GM19351 (cell line): Measurements from ENCODE around the gene ZRANB2.

ENCODE experiments used
- ATAC-seq: cut with Tn5 transposase; IDR thresholded peaks from one replicate; pipeline ENCODE4 v1.9.1; 2021; ENCODE audit warnings: mild to moderate bottlenecking, moderate library complexity; ENCODE audit not compliant: unreplicated experiment

The ZRANB2 gene

DNA sequence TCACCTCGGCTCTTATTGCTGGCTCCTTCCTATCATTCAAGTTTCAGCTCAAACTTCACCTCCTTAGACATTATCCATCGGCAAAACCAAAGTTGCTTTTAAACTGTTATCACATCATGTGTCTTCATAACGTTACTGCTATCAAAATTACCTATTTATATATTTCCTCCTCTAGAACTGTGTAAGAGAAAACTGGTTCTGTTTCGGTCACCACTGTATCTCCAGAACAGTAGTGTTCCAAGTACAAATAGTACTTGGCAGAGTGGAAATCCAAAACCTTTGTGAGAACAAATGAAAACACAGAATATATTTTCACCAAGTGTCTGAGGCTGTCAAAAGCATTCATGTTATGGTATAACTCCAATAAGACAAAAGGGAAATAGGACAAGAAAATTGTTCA is 9.1 kb downstream of the ZRANB2 start:
- ATAC-seq, result no peak

DNA sequence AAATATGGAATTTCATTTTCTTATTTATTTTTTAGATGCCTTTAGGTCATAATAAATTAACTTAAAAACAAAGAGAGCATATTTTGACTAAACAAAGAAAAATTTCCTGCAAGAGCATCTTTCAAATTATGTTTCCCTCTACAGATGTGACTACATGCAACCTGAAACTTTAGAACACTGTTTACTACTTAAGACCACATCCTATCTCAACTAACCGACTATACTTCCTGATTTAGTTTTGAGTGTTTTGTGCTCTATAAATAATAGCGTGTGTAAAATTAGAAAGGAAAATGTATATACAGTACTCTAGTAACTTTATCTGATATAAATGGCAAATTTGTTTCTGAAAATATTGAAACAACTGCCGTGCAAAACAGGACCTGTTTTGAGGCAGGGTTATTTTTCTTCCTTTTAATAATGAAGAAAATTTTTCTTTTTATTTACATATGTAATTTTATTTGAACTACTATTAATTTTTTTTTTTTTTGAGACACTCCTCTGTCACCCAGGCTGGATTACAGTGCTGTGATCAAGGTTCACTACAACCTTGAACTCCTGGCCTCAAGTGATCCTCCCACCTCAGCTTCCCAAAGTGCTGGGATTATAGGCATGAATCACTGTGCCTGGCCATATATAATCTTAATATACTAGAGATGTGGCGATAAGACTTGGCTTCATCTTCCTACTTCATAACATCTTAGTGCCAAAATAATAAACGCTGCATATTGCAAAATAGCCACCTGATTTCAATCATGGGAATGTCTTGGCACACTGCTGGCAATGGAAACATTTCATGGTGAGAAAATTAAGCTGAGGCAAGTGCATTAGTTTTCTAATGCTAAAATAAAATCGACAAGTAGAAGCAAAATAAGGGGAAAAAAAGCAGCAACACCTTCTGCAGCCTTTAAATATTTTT is 12.3 kb downstream of the ZRANB2 start:
- ATAC-seq, result peak; percentile 96

DNA sequence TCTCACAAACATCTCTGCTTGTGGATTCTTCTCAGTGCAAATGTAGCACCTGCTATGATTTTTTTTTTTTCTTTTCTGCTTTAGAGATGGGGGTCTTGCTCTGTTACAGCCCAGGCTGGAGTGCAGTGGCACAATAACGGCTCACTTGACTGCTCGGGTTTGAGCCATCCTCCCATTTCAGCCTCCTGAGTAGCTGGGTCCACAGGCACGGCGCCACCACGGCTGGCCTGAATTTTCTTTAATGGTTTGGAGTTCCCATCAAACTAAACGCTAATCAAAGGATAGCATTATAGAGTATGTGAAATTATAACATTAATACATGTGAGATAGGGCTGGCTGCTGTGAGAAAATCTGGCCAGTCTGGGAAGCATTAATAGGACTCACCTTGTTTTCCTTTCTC is 26.0 kb downstream of the ZRANB2 start:
- ATAC-seq, result no peak

GRCh38 chr1:71054281-71054731 is 26.5 kb downstream of the ZRANB2 start:
- no peak for ATAC-seq

DNA sequence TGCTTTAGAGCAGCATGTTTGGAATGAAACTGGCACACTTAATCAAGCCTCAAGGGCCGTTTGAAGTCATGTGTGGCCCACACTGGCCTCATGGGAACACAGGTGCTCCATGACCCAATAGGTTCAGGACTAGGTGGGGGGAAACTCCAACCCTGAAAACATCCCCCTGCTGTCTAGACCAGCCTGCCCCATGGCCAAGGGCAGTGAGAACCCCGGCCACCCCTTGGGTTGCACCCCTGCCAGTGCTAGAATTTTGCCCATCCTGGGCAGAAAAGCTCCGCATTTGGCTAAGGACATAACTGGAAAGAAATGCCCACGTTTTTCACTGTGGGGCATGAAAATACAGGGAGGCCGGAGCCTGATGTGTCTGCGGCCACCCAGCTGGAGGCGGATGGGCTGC is 27.1 kb downstream of the ZRANB2 start:
- no peak for ATAC-seq

DNA sequence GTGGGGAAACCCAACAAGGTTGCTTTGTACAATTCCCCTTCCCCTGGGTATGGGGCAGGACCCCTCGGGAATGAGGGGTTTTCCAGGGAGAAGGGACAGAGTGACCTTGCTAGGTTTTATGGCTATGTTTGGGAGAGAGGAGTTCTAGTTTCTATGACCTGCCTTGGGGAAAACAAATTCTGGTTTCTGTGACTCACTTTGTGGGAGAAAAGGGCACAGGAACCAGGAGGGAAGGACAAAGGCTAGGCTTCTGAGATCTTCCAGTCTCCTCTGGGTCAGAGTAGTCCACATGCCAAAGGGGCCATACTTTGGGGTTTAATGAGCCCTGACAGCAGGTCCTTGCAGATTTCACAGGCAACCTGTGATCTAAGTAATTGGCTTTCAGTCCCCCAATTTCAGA is 27.7 kb downstream of the ZRANB2 start:
- no peak for ATAC-seq

DNA sequence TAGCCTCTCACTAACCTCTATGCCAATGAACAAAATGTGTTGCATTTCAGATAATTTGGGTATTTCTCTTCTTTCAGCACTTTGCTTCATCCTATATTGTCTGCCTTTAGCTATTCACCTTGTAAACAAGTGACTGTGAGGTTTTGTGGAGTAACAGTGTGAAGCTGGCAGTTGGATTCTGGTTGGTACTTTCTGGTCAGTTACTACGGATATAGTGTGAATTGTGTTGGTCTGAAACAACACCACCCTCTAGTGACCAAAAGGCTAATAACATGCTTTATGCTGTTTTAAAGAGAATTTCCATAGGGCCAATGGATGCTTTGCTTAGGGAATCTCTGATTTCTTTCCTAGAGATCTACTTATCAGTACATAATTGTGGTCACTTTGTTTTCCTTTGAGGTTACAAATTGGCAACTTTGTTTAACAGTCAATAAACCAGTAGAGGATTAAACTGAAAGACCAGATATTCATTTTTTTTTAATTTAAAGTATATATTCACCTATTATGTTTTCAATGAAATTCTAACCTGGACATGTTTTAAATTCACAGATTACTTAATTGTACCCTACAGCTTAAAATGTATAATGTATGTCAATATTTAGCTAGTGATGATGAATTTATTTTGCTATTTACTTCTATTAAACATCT is 30.8 kb downstream of the ZRANB2 start:
- peak; percentile 62 for ATAC-seq

GRCh38 chr1:71047635-71048607 is 32.9 kb downstream of the ZRANB2 start, which contains the start of gene PTGER3:
PTGER3 (minus strand) TSS chr1:71047816; CDS start chr1:71047577, 239 bp downstream.
- ATAC-seq, result peak; percentile 31

DNA sequence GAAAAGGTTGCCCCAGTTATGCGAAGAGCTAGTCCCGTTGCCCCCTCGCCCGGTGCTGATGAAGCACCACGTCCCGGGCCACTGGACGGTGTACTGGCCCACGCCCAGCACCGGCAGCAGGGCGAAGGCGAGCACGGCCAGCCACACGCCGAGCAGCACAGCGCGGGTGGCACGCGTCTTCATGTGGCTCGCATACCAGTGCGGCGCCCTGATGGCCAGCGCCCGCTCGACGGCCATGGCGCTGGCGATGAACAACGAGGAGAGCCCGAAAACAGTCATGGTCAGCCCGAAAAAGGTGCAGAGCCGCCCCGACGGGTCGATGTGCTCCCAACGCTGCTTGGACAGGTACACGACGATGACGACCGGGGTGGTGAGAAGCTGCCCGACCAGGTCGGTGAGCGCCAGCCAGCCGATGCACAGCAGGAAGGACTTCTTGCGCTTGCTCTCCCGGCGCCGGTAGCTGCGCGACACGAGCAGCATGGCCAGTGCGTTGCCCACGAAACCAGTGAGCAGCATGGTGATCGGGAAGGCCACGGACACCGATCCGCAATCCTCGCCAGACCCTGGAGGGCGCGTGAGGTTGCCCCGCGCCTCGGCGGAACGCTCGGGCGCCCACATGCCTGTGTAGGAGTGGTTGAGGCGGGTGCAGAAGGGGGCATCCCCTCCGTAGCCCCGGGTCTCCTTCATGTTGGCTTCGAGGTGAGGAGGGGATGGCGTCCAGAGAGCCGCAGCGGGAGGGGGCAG is 33.8 kb downstream of the ZRANB2 start:
- ATAC-seq, result peak; percentile 18

DNA sequence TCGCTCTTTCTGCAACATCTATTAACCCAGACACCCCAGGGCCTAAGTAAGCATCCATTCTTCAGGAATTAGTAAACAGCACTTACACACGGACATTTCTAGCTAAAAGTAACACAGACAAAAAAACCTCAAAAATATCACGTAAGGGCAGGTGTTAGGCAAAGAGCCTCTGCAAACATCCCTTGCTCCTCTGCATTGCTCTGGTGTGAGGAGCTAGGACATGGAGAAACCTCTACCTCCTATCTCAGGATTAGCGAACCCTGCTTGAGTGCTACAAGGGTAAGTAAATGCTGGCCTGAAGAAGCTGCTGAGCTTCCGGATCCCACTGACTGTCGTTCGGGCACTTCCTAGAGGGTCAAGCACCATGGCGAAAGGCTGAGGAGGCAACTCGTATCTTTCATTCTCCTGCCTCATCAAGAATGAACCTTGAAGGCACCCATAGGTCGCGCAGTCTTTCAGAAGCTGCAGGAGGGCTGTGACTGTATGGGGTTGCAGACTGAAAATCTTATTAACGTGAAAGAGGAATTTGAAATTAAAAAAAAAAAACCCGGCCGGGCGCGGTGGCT is 35.3 kb downstream of the ZRANB2 start:
- no peak for ATAC-seq

- no peak for ATAC-seq
Measured at GRCh38 chr1:71044833-71045232, 36.0 kb downstream of the ZRANB2 start.

GRCh38 chr1:71043065-71043464 is 37.8 kb downstream of the ZRANB2 start:
- ATAC-seq, result no peak

DNA sequence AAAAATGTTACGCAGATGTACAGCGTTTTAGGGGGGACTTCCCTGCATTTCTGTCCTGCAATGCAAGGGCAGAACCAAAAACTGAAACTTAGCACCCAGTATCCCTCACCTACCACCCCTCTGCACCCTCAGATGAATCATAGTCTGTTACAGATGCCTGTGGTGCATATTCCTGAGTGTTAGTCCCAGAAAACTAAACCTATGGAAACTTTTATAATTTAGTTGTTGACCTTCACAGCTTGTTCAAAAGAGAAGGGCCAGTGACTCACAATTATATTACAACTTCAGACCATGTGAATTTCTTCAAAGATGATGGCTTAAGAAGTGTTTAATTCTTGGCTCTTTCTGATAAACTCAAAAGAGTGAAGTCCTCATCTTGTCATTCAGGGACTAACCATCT is 39.0 kb downstream of the ZRANB2 start:
- no peak for ATAC-seq

GRCh38 chr1:71039661-71040262 is 41.1 kb downstream of the ZRANB2 start:
- ATAC-seq, result no peak

DNA sequence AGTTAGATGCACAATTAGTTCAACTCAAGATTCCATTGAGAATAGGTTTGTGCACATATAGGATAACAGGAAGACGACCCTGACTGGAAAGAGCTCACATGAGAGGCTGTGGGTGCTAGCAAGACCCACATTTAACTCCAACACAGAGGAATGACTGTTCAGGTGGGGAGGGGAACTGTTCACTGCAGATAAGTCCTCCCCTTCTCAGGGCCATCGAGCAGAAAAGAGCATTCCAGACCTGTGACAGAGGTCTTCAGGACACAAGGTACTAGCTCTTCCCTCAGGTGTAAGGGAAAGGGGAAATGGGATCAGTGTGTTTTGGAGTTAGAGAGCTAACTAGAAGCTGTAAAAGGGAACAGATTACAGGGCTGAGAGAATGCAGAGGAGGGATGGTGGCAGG is 41.9 kb downstream of the ZRANB2 start:
- ATAC-seq, result no peak

GRCh38 chr1:71037829-71038620 is 42.8 kb downstream of the ZRANB2 start:
- ATAC-seq, result no peak

- ATAC-seq, result no peak
Measured at GRCh38 chr1:71037066-71037465, 43.8 kb downstream of the ZRANB2 start.

DNA sequence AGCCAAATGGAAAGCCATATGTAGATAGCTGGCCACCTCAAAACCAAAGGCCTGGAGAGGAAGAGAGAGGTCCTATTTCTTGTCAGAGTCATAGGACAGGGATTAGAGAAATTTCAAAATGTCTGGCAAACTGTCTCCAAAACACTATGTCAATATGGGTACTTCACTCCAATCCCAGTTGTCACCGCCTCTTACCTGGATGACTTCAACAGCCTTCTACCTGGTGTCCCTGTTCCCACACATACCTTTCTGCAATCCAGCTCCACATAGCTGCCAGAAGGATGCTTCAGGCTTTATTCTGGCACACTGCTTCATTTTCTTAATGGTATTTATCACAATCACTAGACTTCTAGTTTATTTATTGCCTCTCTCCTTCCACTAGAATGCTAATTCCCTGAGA is 47.7 kb downstream of the ZRANB2 start:
- no peak for ATAC-seq

DNA sequence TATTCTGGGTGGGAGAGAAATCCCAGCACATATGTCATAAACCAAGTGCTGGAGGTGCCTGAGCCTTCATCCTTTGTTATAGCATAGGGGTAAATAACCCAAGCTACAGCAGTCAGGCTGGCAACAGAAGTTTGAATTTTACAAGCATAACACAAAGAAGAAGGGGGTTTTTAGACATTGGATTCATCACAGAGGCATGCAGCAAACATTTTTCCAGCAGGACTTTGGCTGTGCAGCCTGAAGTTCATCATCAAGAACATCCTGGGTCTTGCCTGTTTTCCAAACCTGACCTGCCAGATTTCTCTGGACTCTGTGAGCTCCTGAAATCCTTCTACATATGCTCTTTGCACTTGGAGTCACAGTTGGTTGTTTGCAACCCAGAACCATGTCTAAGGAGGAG is 49.4 kb downstream of the ZRANB2 start:
- no peak for ATAC-seq
